Heart right ventricle (tissue), 16 donors: Measurements from ENCODE around the gene SFMBT2. TPM values are rescaled to one million over a fixed set of nuclear protein-coding genes. Genes with fewer than 3 reads are reported as not detected.

Experiments
- ATAC-seq, 8 donors: fragments of 200-7000 bp; cut with Tn5 transposase; one replicate each; pipeline ENCODE4 v1.9.1; 2020; ENCODE audit warnings: mild to moderate bottlenecking in 8 of 8, moderate library complexity in 8 of 8, moderate number of reproducible peaks in 1 of 8
- DNase-seq, 2 donors: peaks; one replicate each; pipeline ENCODE4 v3.0.0-alpha.2; 2020
- H3K27ac ChIP-seq, 10 donors: fragments of 200-600 bp; sonication (generic) in 2 of 10; one replicate each; pipeline versions ENCODE4 v1.5.0 to v1.8.0; 2020 to 2022; ENCODE audit warnings: mild to moderate bottlenecking in 3 of 10
- H3K27me3 ChIP-seq, 7 donors: fragments of 200-600 bp; one replicate each; pipeline ENCODE4 v1.8.0; 2021 to 2022; ENCODE audit warnings: mild to moderate bottlenecking in 2 of 7
- H3K36me3 ChIP-seq, 9 donors: fragments of 200-600 bp; sonication (generic) in 1 of 9; one replicate each; pipeline versions ENCODE4 v1.5.0 to v1.8.0; 2020 to 2022; ENCODE audit warnings: mild to moderate bottlenecking in 2 of 9
- H3K4me1 ChIP-seq, 9 donors: fragments of 200-600 bp; sonication (generic) in 1 of 9; one replicate each; pipeline versions ENCODE4 v1.5.0 to v1.8.0; 2020 to 2022; ENCODE audit warnings: mild to moderate bottlenecking in 4 of 9
- H3K4me3 ChIP-seq, 10 donors: fragments of 200-600 bp; sonication (generic) in 2 of 10; one replicate each; pipeline versions ENCODE4 v1.5.0 to v1.8.0; 2020 to 2022; ENCODE audit warnings: mild to moderate bottlenecking in 7 of 10, moderate library complexity in 2 of 10
- H3K9me3 ChIP-seq, 11 donors: fragments of 200-600 bp in 10 of 11; sonication (generic) in 2 of 11; one replicate each; pipeline versions ENCODE4 v1.5.0 to v1.8.0; 2013 to 2022; ENCODE audit warnings: mild to moderate bottlenecking in 2 of 11, control low read depth in 1 of 11, moderate library complexity in 1 of 11
- CTCF ChIP-seq, 9 donors: fragments of 200-600 bp; sonication (generic) in 2 of 9; IDR thresholded peaks; one replicate each; pipeline versions ENCODE4 v1.5.0 to v1.8.0; 2021 to 2022; ENCODE audit warnings: antibody characterized with exemption in 9 of 9, mild to moderate bottlenecking in 5 of 9, moderate library complexity in 1 of 9
- WGBS, 2 donors: extraction: QIAGEN DNeasy Blood & Tissue Kit; methylation state at CpG; one replicate each; pipeline ENCODE4 v1.1.7; 2013; ENCODE audit warnings: inconsistent platforms in 1 of 2; 5-methylcytosine and 5-hydroxymethylcytosine counted together
- intact Hi-C, 10 donors: fragments of 100-400 bp; cut with DNase I; formaldehyde crosslinking; loops; one replicate each; pipeline versions ENCODE4 v1.11.1 to v1.14.2; 2022
- long read RNA-seq, 3 donors: library from polyadenylated mRNA; unstranded; transcript quantifications; one replicate each; pipeline ENCODE4 v2.0.0, GENCODE V29; 2020 to 2021
- polyA plus RNA-seq, 2 donors: library from polyadenylated mRNA; stranded (reverse); fragments of 200-250 nt; gene quantifications; one replicate each; pipeline ENCODE4 v1.2.3, GENCODE V29; 2013
- total RNA-seq, 10 donors: library from RNA; stranded (reverse); fragmentation: NEBNext Ultra II Directional in 3 of 10; extraction: Animal tissue kit (Norgen Biotek cat#: 25700) in 3 of 10; gene quantifications; one replicate each; pipeline versions ENCODE4 v1.2.1 to v1.2.4, GENCODE V29; 2021 to 2023
- donor health status: Arrhythmogenic right ventricular cardiomyopathy.
- donor health status: ischemic (EF 13 %, LVEDD 7.1; RV severe dilation, severe dysfunction).
- donor health status: healthy with polysubstance abuse.
- donor health status: DM: no; HTN: yes; CAD: no.
- donor health status: DM: no; HTN: no; CAD: no.
- donor health status: ischemic (EF 25% LVEDD 6.9; RV normal size, moderate dysfunction).
- donor health status: ischemic (EF 25% LVEDD 5.7; RV mildly dilated, moderate dysfunction).
- donor health status: healthy.
- donor health status: DM: yes; HTN: yes; CAD: no.
- donor health status: Ischemic cardiomyopathy.
- donor health status: ischemic (EF 35%, LVEDD 5.7; RV mildly dilated, moderate dysfunction).
- donor health status: nonischemic (EF 11% LVEDD 7.7; RV severe dilation, severe dysfunction).
- donor health status: DM: yes; HTN: yes; CAD: no.
- donor health status: PGD.
- donor health status: ischemic (EF 29% LVEDD 5.4; RV normal size, mild dysfunction).
- donor health status: nonischemic (EF 23%, LVEDD 6.1; RV moderate dilation, normal function).

The SFMBT2 gene
- total RNA-seq (10 to 100 TPM in 6 of 10 donors, 1 to 10 TPM in 4; 7.3 to 14.2 (median 10.7) TPM), polyA plus RNA-seq (1 to 10 TPM; 4.1 to 4.2 TPM)
- long read RNA-seq, donor 1, partial matches to known transcripts, result 0 of 4 reads
- long read RNA-seq, donor 1, other reads (novel, unspliced or antisense), result 4 of 4 reads
- long read RNA-seq, donor 2, partial matches to known transcripts, result 0 of 6 reads
- long read RNA-seq, donor 2, other reads (novel, unspliced or antisense), result 6 of 6 reads
- long read RNA-seq, donor 3, partial matches to known transcripts, result 0 of 11 reads
- long read RNA-seq, donor 3, other reads (novel, unspliced or antisense), result 11 of 11 reads

GRCh38 chr10:7410862-7411670, at the start of gene SFMBT2:
Gene SFMBT2, minus strand, starts transcription at chr10:7411034. Its CDS starts 29,136 bp downstream, at chr10:7381898.
- H3K4me1 ChIP-seq, result peaks cover 14 to 57% (median 41%) of the 10 kb centered on the region in 9 donors

GRCh38 chr10:7460006-7460405, 49.2 kb upstream of the SFMBT2 start:
- H3K4me1 ChIP-seq, result peaks cover 0 to 19% (median 0%) of the 10 kb centered on the region in 9 donors
- ATAC-seq (no peak), DNase-seq (no peak)
- intact Hi-C loops, result no loop called here
- no peak overlapping the region for H3K27ac ChIP-seq
- whole genome bisulfite sequencing, 2 donors, result 89 to 91% methylated on average over 6 of the region's 6 CpGs
- TF ChIP-seq CTCF (IDR thresholded peaks at IDR 0.05), result no peak
- no peak overlapping the region for H3K4me3 ChIP-seq
- no peaks in the 10 kb centered on the region for H3K9me3 ChIP-seq
- no peaks in the 10 kb centered on the region for H3K36me3 ChIP-seq
- H3K27me3 ChIP-seq, result peaks cover 0 to 7% (median 0%) of the 10 kb centered on the region in 7 donors

More at GRCh38 chr10:7410862-7411670, at the start of gene SFMBT2:
- Histone ChIP-seq H3K4me3 (peak within 1 kb of the TSS; percentile 66 to 88 (median 77)), H3K27me3 (peaks cover 0 to 38% (median 9%) of the 10 kb centered on the region in 7 donors), H3K27ac (peak within 1 kb of the TSS; percentile 69 to 93 (median 88)), H3K36me3 (no peaks in the 10 kb centered on the region), H3K9me3 (no peaks in the 10 kb centered on the region)
- WGBS, 2 donors, result 1% methylated on average over 66 of the region's 66 CpGs
- peak in 7 of 9 donors; percentile 9 to 45 (median 16) for TF ChIP-seq CTCF (IDR thresholded peaks at IDR 0.05)
- intact Hi-C loops, result loop anchor here in 8 of 10 donors (1.0 to 10.0 kb wide), 9 partner anchors 149 to 746 kb away; no protein-coding TSS in a partner anchor
- ATAC-seq (peak; percentile 59 to 74 (median 62)), DNase-seq (peak; percentile 64 to 73)

GRCh38 chr10:7458556-7458955, 47.7 kb upstream of the SFMBT2 start:
- ATAC-seq, result no peak
- TF ChIP-seq CTCF (IDR thresholded peaks at IDR 0.05), result no peak
- peaks cover 0 to 7% (median 0%) of the 10 kb centered on the region in 7 donors for H3K27me3 ChIP-seq
- peak overlapping the region in 1 of 10 donors; percentile 72 for H3K27ac ChIP-seq
- no peaks in the 10 kb centered on the region for H3K36me3 ChIP-seq
- WGBS, 2 donors, result 64 to 69% methylated on average over 2 of the region's 2 CpGs
- peaks cover 0 to 8% (median 0%) of the 10 kb centered on the region in 11 donors for H3K9me3 ChIP-seq
- peaks cover 0 to 17% (median 0%) of the 10 kb centered on the region in 9 donors for H3K4me1 ChIP-seq
- H3K4me3 ChIP-seq, result no peak overlapping the region
- intact Hi-C loops, result no loop called here
- DNase-seq, result no peak
